DMS153 treated with DMSO at 0.1 percent for 48 hours (cell line): ENCODE measurements around the gene SLC17A9.

Source experiments
- DNase-seq: peaks from one replicate; lab custom pipeline; 2025; ENCODE audit not compliant: unreplicated experiment; lab: John Stamatoyannopoulos, UW

The SLC17A9 gene

DNA sequence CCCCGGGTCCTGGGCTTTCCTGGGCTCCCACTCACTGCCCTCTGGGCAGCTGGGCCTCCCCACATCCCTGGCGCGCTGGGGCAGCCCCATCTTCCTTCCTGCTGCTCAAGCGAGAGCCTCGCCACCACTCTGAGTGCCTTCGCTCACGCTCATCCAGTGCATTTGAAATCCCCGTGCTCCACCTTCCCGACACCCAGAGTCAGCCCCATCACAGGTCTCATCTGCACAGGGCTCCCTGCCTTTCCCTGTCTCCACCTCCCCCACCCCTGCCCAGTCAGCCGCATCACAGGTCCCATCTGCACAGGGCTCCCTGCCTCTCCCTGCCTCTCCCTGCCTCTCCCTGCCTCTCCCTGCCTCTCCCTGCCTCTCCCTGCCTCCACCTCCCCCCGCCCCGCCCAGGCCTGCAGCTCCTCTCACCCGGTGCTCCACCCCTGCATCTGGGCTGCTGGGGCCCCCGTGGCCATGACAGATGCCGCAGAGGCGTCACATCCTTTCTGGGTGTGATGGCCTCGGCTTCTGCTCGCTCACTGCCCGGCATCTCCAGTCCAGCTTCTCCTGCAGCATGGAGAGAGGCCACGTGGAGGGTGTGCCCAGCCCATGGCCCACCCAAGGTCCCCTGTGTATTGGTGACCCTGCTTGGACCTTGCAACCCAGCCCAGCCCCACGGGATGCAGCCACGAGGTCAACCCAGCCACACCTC is 63.3 kb downstream of the SLC17A9 start:
- no peak for DNase-seq

DNA sequence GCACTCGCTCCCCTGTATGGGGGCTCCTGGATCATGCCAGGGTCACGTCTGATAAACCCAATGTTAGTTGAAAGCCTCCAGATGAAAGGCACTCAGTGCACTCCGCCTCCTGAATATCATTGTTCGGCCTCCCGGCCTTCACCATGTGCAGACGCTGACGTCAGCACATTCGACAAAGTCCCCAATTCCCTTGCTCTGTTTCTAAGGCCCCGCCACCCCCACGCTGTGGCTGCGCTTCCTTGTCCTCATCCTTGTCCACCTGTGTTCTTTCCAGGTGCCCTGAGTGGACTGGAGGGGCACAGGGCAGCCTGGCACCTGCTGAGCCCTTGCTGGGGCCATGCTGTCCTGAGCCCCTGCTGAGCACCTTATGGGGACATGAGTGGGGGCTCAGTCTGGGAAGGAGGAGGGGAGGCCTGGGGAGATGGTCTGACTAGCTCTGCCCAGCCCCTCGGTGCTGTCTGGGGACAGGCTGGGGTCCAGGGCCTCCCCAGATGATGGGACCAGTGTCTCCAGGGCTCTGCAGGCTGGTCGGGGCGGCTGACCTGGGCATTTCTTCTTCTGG is 64.1 kb downstream of the SLC17A9 start:
- DNase-seq, result no peak

DNA sequence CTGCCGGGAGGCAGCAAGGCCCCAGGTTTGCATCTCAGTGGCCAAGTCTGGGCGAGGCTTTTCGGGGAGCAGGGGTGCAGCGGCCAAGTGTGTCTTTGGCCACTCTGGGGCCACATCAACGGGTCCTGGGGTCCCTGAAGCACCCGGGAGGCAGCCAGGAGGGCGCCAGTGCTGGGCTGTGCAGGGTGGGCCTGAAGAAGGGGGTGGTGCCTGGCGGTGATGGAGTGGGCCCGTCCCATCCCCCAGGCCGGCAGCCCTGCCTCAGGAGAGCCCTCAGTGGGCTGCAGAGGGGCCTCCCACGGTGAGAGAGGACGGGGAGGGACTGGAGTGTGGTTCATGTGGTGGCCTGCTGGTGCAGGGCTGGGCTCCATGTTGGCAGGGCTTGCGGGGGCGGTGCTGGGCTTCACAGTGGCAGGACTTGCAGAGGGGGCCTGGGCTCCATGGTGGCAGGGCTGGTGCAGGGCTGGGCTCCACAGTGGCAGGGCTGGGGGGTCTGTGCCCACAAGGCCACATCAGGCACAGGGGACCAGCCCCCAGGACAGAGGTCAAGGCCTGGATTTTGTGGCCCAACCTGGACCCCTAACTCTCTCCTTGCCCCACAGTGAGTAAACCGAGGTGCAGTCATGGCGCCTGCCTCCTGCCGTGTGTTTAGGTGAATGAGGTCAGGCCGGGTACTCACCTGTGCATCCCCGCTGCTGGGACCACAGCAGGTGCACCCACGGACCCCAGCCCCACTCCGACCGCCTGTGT is 64.7 kb downstream of the SLC17A9 start:
- DNase-seq, result no peak

DNA sequence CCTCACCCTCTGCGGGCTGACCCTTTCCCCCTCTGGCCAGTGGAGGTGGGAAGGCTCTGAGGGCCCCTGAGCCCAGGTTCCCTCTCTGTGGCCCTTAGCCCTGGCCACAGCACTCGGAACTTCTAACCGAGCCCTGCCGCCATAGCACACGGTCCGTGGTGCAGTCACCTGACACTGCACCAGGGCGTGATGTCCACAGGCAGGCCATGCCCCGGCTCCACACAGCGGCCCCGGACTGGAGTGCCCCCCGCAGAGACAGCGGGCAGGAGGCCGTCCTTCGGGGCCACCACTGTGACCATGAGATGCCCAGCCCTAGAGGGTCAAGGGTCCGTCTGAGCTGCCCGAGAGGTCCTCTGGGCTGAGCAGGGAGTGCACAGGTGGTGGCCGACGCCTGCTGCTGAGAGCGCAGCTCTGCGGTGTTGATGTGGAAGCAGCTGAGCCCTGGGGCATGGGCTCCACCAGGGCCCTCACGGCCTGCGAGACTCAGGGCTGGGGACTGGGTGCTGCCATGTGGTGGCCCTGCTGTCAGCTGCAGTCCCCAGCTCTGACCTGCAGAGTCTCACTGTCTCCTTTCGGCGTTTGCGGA is 65.4 kb downstream of the SLC17A9 start:
- DNase-seq, result no peak
